IMR-90 (cell line): Measurements from ENCODE around the gene CAMTA1.

Experiments
- CEBPB ChIP-seq: IDR thresholded peaks from 2 replicates; pipeline ENCODE4 v1.6.1; 2012; ENCODE audit warnings: low read depth, low read length, improper control_type of control experiment
- MXI1 ChIP-seq: IDR thresholded peaks from 2 replicates; pipeline ENCODE4 v1.6.1; 2012; ENCODE audit warnings: low read depth, mild to moderate bottlenecking, low read length, moderate library complexity, borderline replicate concordance
- POLR2A ChIP-seq: IDR thresholded peaks from 2 replicates; pipeline ENCODE4 v1.6.1; 2012; ENCODE audit warnings: mild to moderate bottlenecking, low read depth, low read length
- RAD21 ChIP-seq: IDR thresholded peaks from 2 replicates; pipeline ENCODE4 v1.6.1; 2012; ENCODE audit warnings: low read length, improper control_type of control experiment
- RFX5 ChIP-seq: IDR thresholded peaks from 2 replicates; pipeline ENCODE4 v1.8.0; 2012; ENCODE audit warnings: low read depth, mild to moderate bottlenecking, low read length, moderate library complexity
- TF ChIP-seq, protein P1 (sequence below): conservative IDR thresholded peaks from 2 replicates; pipeline ENCODE4 v1.5.1; 2012; ENCODE audit warnings: mild to moderate bottlenecking, low read depth, low read length, improper control_type of control experiment
- TF ChIP-seq, protein P2 (sequence below): fragments of 150-350 bp; IDR thresholded peaks from 2 replicates; pipeline ENCODE4 v1.6.1; 2016; ENCODE audit warnings: low read depth, mild to moderate bottlenecking, low read length, moderate library complexity, borderline replicate concordance

DNA sequence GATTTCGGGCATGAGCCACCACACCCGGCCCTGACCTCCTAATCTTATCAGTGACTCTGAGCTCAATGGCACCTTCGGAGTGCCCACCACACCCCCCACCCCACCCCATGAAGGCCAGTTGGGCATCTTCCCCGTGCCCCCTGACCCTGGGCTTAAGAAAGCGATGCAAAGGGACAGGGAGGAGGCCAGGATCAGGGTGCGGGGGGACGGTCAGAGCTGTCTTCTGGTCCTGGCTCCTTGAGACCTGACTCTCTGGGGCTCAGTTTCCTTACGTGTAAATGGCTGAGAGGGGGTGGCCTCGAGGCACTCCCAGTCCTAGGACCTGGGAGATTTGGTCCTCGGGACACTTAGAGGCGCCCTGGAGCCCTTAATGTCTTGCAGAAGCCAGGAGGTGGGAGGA lies 881.9 kb downstream of the CAMTA1 start:
- TF ChIP-seq, protein P1, sequence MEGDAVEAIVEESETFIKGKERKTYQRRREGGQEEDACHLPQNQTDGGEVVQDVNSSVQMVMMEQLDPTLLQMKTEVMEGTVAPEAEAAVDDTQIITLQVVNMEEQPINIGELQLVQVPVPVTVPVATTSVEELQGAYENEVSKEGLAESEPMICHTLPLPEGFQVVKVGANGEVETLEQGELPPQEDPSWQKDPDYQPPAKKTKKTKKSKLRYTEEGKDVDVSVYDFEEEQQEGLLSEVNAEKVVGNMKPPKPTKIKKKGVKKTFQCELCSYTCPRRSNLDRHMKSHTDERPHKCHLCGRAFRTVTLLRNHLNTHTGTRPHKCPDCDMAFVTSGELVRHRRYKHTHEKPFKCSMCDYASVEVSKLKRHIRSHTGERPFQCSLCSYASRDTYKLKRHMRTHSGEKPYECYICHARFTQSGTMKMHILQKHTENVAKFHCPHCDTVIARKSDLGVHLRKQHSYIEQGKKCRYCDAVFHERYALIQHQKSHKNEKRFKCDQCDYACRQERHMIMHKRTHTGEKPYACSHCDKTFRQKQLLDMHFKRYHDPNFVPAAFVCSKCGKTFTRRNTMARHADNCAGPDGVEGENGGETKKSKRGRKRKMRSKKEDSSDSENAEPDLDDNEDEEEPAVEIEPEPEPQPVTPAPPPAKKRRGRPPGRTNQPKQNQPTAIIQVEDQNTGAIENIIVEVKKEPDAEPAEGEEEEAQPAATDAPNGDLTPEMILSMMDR: no peak
- TF ChIP-seq, protein P2, sequence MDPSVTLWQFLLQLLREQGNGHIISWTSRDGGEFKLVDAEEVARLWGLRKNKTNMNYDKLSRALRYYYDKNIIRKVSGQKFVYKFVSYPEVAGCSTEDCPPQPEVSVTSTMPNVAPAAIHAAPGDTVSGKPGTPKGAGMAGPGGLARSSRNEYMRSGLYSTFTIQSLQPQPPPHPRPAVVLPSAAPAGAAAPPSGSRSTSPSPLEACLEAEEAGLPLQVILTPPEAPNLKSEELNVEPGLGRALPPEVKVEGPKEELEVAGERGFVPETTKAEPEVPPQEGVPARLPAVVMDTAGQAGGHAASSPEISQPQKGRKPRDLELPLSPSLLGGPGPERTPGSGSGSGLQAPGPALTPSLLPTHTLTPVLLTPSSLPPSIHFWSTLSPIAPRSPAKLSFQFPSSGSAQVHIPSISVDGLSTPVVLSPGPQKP: no peak
- TF ChIP-seq MXI1 (no peak), RAD21 (no peak), POLR2A (no peak), RFX5 (no peak), CEBPB (no peak)
